ENCODE data around the gene INSL3.
"Not testable (repeated sequence)": the region's sequence is repeated elsewhere in the genome, so short reads cannot be mapped to it uniquely, and the experiment has no call there.

INSL3 gene

DNA sequence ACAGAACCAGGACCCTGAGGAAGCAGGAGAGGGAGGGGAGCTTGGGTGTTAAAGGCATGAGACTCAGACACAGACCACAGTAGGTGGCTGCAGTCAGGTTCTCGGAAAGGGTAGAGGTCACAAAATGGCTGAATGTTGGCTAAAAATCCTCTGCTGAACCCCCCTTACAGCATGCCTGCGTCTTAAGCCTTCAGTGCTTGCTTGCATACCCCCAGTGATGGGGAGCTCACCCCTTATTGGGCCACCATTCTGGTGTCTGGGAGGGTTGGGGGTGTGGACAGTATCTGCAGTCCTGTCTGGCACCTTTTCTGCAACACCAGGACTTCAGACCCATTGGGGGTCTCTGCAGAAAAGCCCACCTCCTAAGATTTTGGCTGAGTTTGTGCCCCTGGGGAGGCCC is 40.5 kb downstream of the INSL3 start:
- DNase-seq: no peak

DNA sequence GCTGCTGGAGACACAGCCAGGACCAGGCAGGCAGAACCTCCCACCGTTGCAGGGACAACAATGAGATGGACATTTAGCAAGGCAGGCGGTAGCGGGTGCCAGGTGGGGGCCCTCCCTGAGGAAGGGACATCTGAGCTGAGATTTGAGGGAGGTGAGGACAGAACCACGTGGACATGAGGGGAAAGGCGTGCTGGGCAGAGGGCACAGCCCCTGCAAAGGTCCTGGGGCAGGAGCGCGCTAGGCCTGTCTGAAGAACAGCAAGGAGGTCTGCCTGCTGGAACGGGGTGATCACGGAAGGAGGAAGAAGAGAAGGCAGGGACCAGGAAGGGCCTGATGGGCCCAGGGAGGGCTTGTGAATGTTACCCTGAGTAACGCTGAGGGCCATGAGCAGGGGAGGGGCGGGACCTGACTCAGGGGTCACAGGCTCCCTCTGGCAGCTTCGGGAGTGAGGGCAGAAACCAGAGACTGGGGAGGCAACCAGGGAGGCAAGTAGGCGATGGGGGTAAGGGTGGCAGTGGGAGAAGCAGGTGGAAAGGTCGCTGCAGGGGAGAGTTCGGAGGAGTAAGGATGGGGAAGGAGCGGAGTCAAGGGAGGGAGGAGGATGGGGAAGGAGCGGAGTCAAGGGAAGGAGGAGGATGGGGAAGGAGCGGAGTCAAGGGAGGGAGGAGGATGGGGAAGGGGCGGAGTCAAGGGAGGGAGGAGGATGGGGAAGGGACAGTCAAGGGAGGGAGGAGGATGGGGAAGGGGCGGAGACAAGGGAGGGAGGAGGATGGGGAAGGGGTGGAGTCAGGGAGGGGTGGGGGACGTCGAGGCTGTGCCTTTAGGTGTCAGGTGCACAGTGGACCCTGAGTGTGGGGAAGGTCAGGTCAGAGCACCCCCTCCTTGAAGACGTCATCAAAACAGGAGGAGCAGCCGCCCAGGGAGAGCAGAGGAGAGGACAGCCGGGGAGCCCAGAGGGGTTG is 42.1 kb downstream of the INSL3 start:
- DNase-seq: no peak

DNA sequence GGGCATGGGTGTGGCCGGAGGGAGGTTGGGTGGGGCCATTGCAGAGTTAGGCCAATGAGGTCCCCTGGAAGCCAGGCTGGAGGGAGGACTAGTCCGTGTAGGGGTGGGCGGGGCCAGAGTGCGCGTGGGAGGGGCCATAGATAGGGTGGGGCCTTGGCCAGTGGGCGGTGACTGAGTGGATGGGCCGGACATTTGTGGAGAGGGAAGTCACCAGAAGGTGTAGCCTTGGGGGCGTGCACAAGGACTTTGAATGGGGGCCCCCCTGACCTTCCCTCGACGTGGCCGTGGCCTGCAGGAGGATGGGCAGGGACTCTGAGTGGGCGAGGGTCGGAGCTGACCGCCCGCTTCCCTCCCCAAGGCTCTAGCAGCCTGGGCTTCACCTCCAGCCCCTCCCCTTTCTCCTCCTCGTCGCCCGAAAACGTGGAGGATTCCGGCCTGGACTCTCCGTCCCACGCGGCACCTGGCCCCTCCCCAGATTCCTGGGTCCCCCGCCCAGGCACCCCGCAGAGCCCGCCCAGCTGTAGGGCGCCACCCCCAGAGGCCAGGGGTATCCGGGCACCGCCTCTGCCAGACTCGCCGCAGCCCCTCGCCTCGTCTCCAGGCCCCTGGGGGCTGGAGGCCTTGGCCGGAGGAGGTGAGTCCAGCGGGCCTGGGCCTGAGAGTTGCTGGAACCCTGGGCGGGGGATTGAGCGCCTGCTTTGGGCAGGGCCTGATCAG is 42.9 kb downstream of the INSL3 start:
- no peak for DNase-seq

DNA sequence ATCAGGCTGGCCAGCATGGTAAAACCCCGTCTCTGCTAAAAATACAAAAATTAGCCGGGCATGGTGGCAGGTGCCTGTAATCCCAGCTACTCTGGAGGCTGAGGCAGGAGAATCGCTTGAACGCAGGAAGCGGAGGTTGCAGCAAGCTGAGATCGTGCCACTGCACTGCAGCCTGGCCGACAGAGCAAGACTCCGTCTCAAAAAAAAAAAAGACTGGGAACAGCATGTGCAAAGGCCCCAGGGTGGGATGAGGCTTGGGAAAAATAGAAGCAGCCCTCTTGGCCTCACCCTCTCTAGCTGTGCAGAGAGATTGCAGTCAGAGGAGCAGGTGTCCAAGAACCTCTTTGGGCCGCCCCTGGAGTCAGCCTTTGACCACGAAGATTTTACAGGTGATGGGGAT is 43.5 kb downstream of the INSL3 start:
- not testable (repeated sequence) for DNase-seq

DNA sequence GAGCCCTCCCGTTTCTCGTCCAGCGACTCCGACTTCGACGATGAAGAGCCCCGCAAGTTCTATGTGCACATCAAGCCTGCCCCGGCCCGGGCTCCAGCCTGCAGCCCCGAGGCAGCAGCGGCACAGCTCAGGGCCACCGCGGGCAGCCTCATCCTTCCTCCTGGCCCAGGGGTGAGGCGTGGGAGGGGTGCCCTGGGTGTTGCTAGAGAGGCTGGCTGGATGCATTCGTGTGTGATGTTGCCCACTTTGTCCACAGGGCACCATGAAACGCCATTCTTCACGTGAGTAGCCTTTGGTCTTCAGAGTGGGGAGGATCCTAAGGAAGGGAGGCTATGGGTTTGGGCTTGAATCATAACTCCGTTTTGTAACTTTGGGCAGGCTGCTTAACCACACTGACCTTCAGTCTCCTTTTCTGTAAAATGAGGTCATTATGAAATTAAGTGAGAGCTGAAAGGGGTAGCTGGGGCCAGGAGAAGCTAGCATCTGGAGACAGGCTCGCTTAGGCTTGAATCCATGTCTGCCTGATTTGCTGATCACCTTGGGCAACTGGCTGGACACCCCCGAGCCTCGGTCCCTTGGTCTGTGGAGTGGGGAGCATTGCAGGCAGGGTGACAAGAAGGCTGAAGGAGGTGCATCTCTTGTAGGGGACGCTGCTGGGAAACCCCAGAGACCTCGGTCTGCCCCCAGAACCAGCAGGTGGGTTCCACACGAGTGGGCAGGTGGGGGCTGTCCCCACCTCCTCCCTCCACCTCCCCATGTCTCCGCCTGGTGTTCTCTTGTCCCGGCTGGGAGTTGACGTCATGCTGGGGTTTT is 45.1 kb downstream of the INSL3 start:
- DNase-seq: no peak

DNA sequence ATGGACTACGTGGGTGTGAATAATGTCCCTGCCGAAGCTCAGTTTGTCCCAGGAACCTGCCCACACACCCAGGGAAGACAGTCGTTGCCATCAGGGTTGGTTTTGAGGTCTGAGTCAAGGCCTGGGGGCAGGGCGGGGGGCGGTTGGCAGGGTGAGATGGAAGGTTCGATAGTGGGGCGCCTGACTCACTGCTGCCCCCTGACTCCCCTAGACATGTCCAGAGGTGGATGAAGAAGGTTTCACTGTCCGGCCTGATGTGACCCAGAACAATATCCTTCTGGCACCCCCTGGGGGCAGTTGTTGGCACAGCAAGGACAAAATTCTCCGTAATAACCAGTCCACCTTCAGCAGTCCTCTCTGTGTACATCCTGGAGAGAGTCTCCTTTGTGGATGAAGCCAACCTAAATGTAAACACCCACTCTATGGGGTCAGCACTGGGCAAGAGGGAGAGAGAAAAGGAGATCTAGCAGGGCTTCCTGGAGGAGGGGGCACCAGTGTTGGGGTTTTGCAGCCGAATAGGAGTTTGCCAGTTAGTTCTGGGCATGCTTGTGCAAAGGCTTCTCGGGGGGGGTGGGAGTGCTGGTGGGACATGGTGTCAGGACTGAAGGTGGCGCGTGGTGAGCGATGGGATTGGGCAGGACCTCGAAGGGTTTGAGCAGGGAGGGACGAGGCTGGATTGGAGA is 45.9 kb downstream of the INSL3 start:
- no peak for DNase-seq

DNA sequence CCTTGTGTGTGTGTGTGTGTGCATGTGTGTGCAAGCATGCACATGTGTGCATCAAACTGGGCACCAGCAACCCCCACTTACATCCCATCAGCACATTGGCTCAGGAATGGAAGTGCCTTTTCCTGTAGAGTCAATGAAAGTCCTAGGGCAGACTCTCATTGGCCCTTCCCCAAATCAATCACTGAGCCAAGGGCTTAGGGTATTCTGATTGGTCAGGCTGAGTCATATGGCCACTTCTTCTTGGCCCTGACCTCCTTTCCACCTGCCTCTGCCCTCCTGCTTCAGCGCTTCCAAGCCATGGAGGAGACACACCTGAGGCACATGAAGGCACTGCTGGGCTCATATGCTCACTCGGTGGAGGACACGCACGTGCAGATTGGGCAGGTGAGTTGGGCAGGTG is 49.1 kb downstream of the INSL3 start:
- no peak for DNase-seq

DNA sequence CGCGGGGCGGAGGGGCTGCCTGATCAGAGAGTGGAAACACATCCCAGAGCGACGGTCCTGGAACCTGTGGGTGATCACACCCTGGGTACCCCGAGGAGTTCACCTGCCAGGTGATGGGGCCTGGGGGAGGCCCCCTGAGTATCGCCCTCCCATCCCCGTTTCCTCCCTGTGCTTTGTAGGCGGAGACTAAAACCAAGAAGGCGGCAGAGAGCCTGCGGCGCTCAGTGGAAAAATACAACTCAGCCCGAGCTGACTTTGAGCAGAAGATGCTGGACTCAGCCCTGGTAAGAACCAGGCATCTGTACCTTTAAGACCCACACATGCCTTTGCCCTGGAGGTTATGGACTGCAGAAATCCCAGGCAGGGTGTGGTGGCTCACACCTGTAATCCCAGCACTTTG is 50.7 kb downstream of the INSL3 start:
- no peak for DNase-seq

DNA sequence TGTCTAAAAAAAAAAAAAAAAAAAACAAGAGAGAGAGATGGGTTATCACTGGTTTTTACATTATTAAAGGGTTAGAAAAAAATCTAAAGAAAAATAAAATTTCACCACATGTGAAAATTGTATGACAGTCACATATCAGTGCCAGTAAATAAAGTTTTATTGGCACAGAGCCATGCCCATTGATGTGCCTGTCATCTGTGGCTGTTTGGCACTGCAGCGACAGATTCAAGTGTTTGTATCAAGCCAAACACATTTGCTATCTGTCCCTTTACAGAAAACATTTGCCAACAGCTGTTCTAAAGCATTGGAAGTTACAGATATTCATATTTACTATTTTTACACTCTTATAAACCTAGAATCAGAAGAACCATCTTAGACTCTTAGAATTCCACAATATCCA is 53.8 kb downstream of the INSL3 start:
- DNase-seq: no peak

DNA sequence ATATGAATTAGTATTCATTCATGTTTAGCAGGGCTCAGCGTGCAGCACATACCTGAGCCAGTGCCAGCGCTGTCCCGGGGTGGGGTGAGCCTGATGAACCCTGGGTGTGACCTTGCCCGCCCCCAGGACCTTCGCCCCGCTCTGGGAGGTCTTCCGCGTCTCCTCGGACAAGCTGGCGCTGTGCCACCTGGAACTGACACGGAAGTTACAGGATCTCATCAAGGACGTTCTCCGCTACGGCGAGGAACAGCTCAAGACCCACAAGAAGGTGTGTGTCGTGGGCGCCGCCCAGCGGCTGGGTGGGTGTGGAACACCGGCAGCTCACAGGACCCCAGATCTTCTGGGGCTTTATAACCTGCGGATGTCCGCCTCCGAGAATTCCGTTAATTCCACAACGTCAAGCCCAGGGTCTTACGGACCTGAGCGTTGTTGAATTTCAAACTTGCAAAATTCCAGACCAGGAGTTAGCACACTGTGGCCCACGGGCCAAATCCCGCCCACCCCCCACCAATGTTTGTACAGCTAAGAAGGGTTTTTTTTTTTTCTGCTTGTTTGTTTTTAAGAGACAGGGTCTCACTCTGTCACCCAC is 54.7 kb downstream of the INSL3 start:
- no peak for DNase-seq
